Osteocyte (in vitro differentiated cells): Measurements from ENCODE around the gene TIMM23B. TPM values are rescaled to one million over a fixed set of nuclear protein-coding genes. Genes with fewer than 3 reads are reported as not detected.

Experiments
- total RNA-seq: library from RNA; stranded (reverse); gene quantifications from 2 replicates; pipeline ENCODE4 v1.2.1, GENCODE V29; 2021

Gene TIMM23B
- total RNA-seq, 1 donor from 2014 or later, result 21.3 TPM

Other genes with a start within 250 kb of the TIMM23B start
- gene OGDHL, start 179.7 kb upstream of the TIMM23B start, total RNA-seq, result 0.86 and 1.7 TPM in 2 replicates
- 30.7 and 34.2 TPM in 2 replicates for gene PARG, start within 50 bp of the TIMM23B start, total RNA-seq
- 13.2 and 15.2 TPM in 2 replicates for gene AGAP6, start 46.4 kb downstream of the TIMM23B start, total RNA-seq
- 58.2 and 69.6 TPM in 2 replicates for gene WASHC2A, start 125.9 kb downstream of the TIMM23B start, total RNA-seq